ENCODE results near the gene GAREM1. TPM values are rescaled to one million over a fixed set of nuclear protein-coding genes. Genes with fewer than 3 reads are reported as not detected.
A peak's percentile ranks its signal among the peaks of the same experiment; 100 is the strongest.

GAREM1 gene
- 1.0 and 1.1 TPM in 2 replicates for total RNA-seq
- polyA plus RNA-seq, result 0.59 and 0.69 TPM in 2 replicates
- 0.69 and 0.84 TPM in 2 replicates for polyA plus RNA-seq (2011; cell fraction: cytosol; rRNA removed)
- polyA plus RNA-seq (2011; cell fraction: nucleus; rRNA removed), result 0.88 and 1.2 TPM in 2 replicates
- polyA plus RNA-seq (2012), result 0.68 and 0.90 TPM in 2 replicates
- polyA minus RNA-seq, result 1.8 and 1.9 TPM in 2 replicates
- 4.0 TPM for polyA minus RNA-seq (2011; cell fraction: cytosol; rRNA and poly(A)+ RNA removed)
- polyA minus RNA-seq (2011; cell fraction: nucleus; rRNA and poly(A)+ RNA removed), result 1.1 and 1.2 TPM in 2 replicates
- percentile 41 among the genes with signal in this experiment for Bru-seq, nascent RNA
- percentile 24 among the genes with signal in this experiment for BruChase-seq, experiment 1, labeled RNA remaining after a 6-hour chase
- BruChase-seq, experiment 2, labeled RNA remaining after a 2-hour chase, result percentile 31 among the genes with signal in this experiment
- long read RNA-seq, full-length matches to known transcripts, result 1 of 3 reads
- long read RNA-seq, partial matches to known transcripts, result 0 of 3 reads
- long read RNA-seq, other reads (novel, unspliced or antisense), result 2 of 3 reads

GRCh38 chr18:32470714-32471633 lies at the start of gene GAREM1:
TSS of gene GAREM1 (minus strand) at chr18:32470882. CDS start at chr18:32470428, 454 bp downstream.
- no TSS peak for BruUV-seq (replicated peaks)
- H3K79me2 ChIP-seq (ENCODE audit: control insufficient read depth, insufficient read depth, low read length), result no peaks in the 10 kb centered on the region
- dilution Hi-C loops (cut with MboI; ENCODE audit: extremely low pct_ligation_motif_present, low sequenced_read_pairs) (no loop called here), intact Hi-C loops (cut with micrococcal nuclease) (loop anchor here (1.0 to 2.0 kb wide), 6 partner anchors 81 to 378 kb away; no protein-coding TSS in a partner anchor)
- ChIA-PET POLR2A (interaction anchor here (1.0 kb wide), 1 partner anchor 181 kb away, joined by 3 read pairs; no protein-coding TSS in a partner anchor), CTCF (interaction anchor here (0.6 to 7.8 kb wide), 43 partner anchors 9 to 386 kb away, joined by 3 to 295 read pairs (median 4); no protein-coding TSS in a partner anchor)
- H3K4me2 ChIP-seq (ENCODE audit: insufficient read depth, low read length), result peak within 1 kb of the TSS; percentile 90
- H3K27ac ChIP-seq (ENCODE audit: insufficient read depth, low read depth, low read length), result peak within 1 kb of the TSS; percentile 9
- H3K9me1 ChIP-seq (replicated peaks; ENCODE audit: control insufficient read depth, extremely low read depth, insufficient read depth, low read length), result no peaks in the 10 kb centered on the region
- peak; percentile 98 for DNase-seq (ENCODE audit: low read depth, low spot score)
- no peaks in the 10 kb centered on the region for H3K9me3 ChIP-seq (replicated peaks; ENCODE audit: control insufficient read depth, insufficient read depth, low read length)
- peak; percentile 81 for FAIRE-seq
- H4K20me1 ChIP-seq (replicated peaks; ENCODE audit: control insufficient read depth, extremely low read depth, insufficient read depth, low read length), result no peaks in the 10 kb centered on the region
- TF ChIP-seq EZH2 (IDR thresholded peaks at IDR 0.05; ENCODE audit: borderline replicate concordance, low read depth, low read length, severe bottlenecking) (peak; percentile 24), CTCF (IDR thresholded peaks at IDR 0.05; ENCODE audit: extremely low read depth in 1 of 2, insufficient read depth in 1 of 2, low read depth in 1 of 2, low read length in 2 of 2) (peak; percentile 61 to 69), JUN (IDR thresholded peaks at IDR 0.05; ENCODE audit: borderline replicate concordance, insufficient read depth, insufficient read length, low read depth) (no peak), GATA2 (IDR thresholded peaks at IDR 0.05; ENCODE audit: insufficient read depth, insufficient read length, low read depth, low read length) (no peak), POLR2A (IDR thresholded peaks at IDR 0.05; ENCODE audit: low read depth, low read length) (no peak), MYC (IDR thresholded peaks at IDR 0.05; ENCODE audit: low read depth, low read length) (no peak), POLR2AphosphoS5 (IDR thresholded peaks at IDR 0.05; ENCODE audit: insufficient read depth, low read depth, low read length) (peak; percentile 60), FOS (IDR thresholded peaks at IDR 0.05; ENCODE audit: borderline replicate concordance, insufficient read depth, low read length) (peak; percentile 9)
- TF ChIP-seq, protein P1, sequence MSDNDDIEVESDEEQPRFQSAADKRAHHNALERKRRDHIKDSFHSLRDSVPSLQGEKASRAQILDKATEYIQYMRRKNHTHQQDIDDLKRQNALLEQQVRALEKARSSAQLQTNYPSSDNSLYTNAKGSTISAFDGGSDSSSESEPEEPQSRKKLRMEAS (IDR thresholded peaks at IDR 0.05; ENCODE audit: insufficient read depth, insufficient read length), result no peak
- peak within 1 kb of the TSS; percentile 29 for H3K9ac ChIP-seq (replicated peaks; ENCODE audit: extremely low read depth, insufficient read depth, low read length)
- H3K36me3 ChIP-seq (ENCODE audit: control insufficient read depth in 2 of 2, extremely low read depth in 1 of 2, insufficient read depth in 2 of 2, low read length in 2 of 2), result no peaks in the 10 kb centered on the region
- H2AFZ ChIP-seq (ENCODE audit: low read depth, low read length), result peak within 1 kb of the TSS; percentile 92
- H3K4me1 ChIP-seq (ENCODE audit: control insufficient read depth, extremely low read depth, insufficient read depth, low read length), result peaks cover 13% of the 10 kb centered on the region
- H3K4me3 ChIP-seq (replicated peaks in 1 of 3; ENCODE audit: insufficient read depth in 1 of 3, low read depth in 1 of 3, low read length in 3 of 3), result peak within 1 kb of the TSS; percentile 34 to 55 (median 45)
- H3K27me3 ChIP-seq (ENCODE audit: control insufficient read depth in 2 of 2, insufficient read depth in 2 of 2, low read length in 2 of 2), result peaks cover 18 to 22% of the 10 kb centered on the region in 2 experiments

All from endothelial cell of umbilical vein (primary cell).